Spleen (tissue), 7 donors: Measurements from ENCODE around the gene TLK2.
"Not testable (repeated sequence)": the region's sequence is repeated elsewhere in the genome, so short reads cannot be mapped to it uniquely, and the experiment has no call there.

Experiments used
- POLR2A ChIP-seq, 3 donors: fragments of 450-650 bp; IDR thresholded peaks; one replicate each; pipeline ENCODE4 v1.5.1; 2017; ENCODE audit warnings: antibody characterized with exemption in 3 of 3, mild to moderate bottlenecking in 1 of 3
- TF ChIP-seq, protein P1 (sequence below), 11 experiments: fragments of 200-600 bp in 7 of 11; fragments of 450-650 bp in 4 of 11; sonication (generic) in 4 of 11; IDR thresholded peaks in 8 of 11; conservative IDR thresholded peaks in 3 of 11; 1 replicate in 7 of 11; 2 replicates in 4 of 11; pipeline versions ENCODE4 v1.4.0 to v1.8.0; 2016 to 2021; ENCODE audit warnings: antibody characterized with exemption in 11 of 11, inconsistent platforms in 4 of 11, mild to moderate bottlenecking in 1 of 11
- donor health status: DM: no; HTN: no; CAD: no; lungs with moderate emphysema.
- donor health status: DM: no; HTN: no; CAD: no.
- donor health status: DM: no; HTN: no; CAD: no.

- TF ChIP-seq POLR2A (IDR thresholded peaks at IDR 0.05), result not testable (repeated sequence)
- TF ChIP-seq, protein P1, sequence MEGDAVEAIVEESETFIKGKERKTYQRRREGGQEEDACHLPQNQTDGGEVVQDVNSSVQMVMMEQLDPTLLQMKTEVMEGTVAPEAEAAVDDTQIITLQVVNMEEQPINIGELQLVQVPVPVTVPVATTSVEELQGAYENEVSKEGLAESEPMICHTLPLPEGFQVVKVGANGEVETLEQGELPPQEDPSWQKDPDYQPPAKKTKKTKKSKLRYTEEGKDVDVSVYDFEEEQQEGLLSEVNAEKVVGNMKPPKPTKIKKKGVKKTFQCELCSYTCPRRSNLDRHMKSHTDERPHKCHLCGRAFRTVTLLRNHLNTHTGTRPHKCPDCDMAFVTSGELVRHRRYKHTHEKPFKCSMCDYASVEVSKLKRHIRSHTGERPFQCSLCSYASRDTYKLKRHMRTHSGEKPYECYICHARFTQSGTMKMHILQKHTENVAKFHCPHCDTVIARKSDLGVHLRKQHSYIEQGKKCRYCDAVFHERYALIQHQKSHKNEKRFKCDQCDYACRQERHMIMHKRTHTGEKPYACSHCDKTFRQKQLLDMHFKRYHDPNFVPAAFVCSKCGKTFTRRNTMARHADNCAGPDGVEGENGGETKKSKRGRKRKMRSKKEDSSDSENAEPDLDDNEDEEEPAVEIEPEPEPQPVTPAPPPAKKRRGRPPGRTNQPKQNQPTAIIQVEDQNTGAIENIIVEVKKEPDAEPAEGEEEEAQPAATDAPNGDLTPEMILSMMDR (IDR thresholded peaks at IDR 0.05 in 8 of 11, conservative IDR thresholded peaks at IDR 0.05 in 3 of 11), result not testable (repeated sequence)
Measured at GRCh38 chr17:62435251-62435650, 43.4 kb upstream of the TLK2 start.
